ENCODE data around the gene CIAO3.

DNA sequence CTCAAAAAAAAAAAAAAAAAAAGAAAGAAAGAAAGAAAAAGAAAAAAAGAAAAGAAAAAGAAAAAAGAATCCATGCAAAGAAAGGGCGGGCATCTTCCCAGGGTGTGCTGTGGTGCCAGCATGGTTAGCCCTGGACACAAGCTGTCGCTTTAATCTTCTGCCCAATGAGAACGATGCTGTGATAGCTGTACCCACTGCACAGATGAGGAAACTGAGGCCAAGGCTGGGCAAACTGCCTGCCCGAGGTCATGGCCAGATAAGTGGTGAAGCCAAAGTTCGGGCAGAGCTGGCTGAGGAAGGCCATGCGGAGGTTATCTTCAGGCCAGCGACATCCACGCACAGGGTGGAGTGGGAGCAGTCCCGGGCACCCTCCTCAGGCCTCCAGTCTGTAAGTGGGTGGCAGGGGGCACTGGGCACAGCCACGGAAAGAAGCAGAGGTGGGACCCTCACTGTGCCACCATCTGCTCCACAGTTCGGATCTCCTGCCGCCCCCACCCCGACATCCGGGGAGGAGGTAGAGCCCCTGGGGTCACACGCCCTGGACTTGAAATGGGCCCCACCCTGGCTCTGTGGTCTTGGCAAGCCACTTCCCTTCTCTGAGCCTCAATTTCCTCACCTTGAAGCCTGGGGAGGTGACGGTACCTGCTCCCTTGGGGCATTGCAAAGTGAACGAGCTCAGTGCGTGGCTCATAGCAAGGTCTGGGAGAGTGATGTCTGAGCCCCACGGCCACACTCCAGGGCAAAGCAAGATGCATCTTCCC is 41.7 kb downstream of the CIAO3 start:
- TF ChIP-seq, protein P1, sequence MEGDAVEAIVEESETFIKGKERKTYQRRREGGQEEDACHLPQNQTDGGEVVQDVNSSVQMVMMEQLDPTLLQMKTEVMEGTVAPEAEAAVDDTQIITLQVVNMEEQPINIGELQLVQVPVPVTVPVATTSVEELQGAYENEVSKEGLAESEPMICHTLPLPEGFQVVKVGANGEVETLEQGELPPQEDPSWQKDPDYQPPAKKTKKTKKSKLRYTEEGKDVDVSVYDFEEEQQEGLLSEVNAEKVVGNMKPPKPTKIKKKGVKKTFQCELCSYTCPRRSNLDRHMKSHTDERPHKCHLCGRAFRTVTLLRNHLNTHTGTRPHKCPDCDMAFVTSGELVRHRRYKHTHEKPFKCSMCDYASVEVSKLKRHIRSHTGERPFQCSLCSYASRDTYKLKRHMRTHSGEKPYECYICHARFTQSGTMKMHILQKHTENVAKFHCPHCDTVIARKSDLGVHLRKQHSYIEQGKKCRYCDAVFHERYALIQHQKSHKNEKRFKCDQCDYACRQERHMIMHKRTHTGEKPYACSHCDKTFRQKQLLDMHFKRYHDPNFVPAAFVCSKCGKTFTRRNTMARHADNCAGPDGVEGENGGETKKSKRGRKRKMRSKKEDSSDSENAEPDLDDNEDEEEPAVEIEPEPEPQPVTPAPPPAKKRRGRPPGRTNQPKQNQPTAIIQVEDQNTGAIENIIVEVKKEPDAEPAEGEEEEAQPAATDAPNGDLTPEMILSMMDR (IDR thresholded peaks at IDR 0.05), result no peak
- TF ChIP-seq POLR2AphosphoS5 (IDR thresholded peaks at IDR 0.05), result no peak
- TF ChIP-seq POLR2A (IDR thresholded peaks at IDR 0.05), result no peak

Data from suprapubic skin (tissue), 4 donors.